ENCODE measurements around the gene YPEL2. TPM values are rescaled to one million over a fixed set of nuclear protein-coding genes. Genes with fewer than 3 reads are reported as not detected.
"Not testable (repeated sequence)": the region's sequence is repeated elsewhere in the genome, so short reads cannot be mapped to it uniquely, and the experiment has no call there.

The YPEL2 gene
- total RNA-seq, 1 experiment from 2014 or later, result 1.1 TPM

DNA sequence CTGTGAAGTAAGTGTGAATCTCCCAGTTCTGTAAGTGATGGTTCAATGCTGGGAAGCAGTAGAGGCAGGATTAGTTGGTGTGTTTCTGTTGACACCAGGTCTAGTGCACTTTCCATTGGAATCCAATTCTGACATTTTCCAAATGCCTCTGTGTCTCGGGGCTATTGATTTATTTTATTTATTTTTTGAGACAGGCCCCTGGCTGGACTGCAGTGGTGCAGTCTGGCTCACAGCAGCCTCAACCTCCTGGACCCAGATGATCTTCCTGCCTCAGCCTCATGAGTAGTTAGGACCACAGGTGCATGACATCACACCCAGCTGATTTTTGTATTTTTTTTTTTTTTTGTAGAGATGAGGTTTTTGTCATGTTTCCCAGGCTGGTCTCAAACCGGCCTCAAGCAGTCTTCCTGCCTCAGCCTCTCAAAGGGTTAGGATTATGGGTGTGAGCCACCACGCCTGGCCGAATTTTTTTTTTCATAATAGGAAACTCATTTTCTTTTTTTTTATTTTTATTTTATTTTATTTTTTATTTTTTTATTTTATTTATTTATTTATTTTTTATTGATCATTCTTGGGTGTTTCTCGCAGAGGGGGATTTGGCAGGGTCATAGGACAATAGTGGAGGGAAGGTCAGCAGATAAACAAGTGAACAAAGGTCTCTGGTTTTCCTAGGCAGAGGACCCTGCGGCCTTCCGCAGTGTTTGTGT, 61.7 kb downstream of the YPEL2 start:
- Histone ChIP-seq H3K4me3 (ENCODE audit: low read depth in 2 of 2, low read length in 2 of 2) (no peak overlapping the region), H3K9me3 (ENCODE audit: control insufficient read depth, insufficient read depth, low read depth, low read length) (no peaks in the 10 kb centered on the region), H3K27ac (ENCODE audit: low read length) (no peak overlapping the region), H3K27me3 (ENCODE audit: control insufficient read depth, insufficient read depth, low read length) (no peaks in the 10 kb centered on the region), H3K4me1 (ENCODE audit: control insufficient read depth, insufficient read depth, low read length) (no peaks in the 10 kb centered on the region), H3K36me3 (ENCODE audit: control insufficient read depth, insufficient read depth, low read length) (no peaks in the 10 kb centered on the region)
- in situ Hi-C loops (cut with HindIII; ENCODE audit: low pct_unique_long_range_greater_than_20kb, low sequenced_read_pairs) (no loop called here), intact Hi-C loops (cut with micrococcal nuclease; ENCODE audit: unreplicated experiment) (no loop called here)
- ATAC-seq (no peak), DNase-seq (ENCODE audit: low read depth, low spot score) (no peak)
- no peak for TF ChIP-seq SIN3A (IDR thresholded peaks at IDR 0.05; ENCODE audit: borderline replicate concordance, insufficient read depth, low read depth, low read length)
- BruUV-seq (replicated peaks), result no TSS peak
- ChIA-PET POLR2A (no interaction called here), CTCF (no interaction called here)

DNA sequence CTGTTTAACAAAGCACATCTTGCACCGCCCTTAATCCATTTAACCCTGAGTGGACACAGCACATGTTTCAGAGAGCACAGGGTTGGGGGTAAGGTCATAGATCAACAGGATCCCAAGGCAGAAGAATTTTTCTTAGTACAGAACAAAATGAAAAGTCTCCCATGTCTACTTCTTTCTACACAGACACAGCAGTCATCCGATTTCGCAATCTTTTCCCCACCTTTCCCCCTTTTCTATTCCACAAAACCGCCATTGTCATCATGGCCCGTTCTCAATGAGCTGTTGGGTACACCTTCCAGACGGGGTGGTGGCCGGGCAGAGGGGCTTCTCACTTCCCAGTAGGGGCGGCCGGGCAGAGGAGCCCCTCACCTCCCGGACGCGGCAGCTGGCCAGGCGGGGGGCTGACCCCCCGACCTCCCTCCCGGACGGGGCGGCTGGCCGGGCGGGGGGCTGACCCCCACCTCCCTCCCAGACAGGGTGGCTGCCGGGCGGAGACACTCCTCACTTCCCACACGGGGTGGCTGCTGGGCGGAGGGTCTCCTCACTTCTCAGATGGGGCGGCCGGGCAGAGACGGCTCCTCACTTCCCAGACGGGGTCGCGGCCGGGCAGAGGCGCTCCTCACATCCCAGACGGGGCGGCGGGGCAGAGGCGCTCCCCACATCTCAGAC, 62.4 kb downstream of the YPEL2 start:
- CTCF ChIA-PET; POLR2A ChIA-PET; H3K9me3 ChIP-seq (ENCODE audit: control insufficient read depth, insufficient read depth, low read depth, low read length); DNase-seq (ENCODE audit: low read depth, low spot score); intact Hi-C loops (cut with micrococcal nuclease; ENCODE audit: unreplicated experiment); H3K4me3 ChIP-seq (ENCODE audit: low read depth in 2 of 2, low read length in 2 of 2); in situ Hi-C loops (cut with HindIII; ENCODE audit: low pct_unique_long_range_greater_than_20kb, low sequenced_read_pairs); H3K27ac ChIP-seq (ENCODE audit: low read length); BruUV-seq (replicated peaks); H3K36me3 ChIP-seq (ENCODE audit: control insufficient read depth, insufficient read depth, low read length); ATAC-seq; H3K4me1 ChIP-seq (ENCODE audit: control insufficient read depth, insufficient read depth, low read length); H3K27me3 ChIP-seq (ENCODE audit: control insufficient read depth, insufficient read depth, low read length): not testable (repeated sequence)

DNA sequence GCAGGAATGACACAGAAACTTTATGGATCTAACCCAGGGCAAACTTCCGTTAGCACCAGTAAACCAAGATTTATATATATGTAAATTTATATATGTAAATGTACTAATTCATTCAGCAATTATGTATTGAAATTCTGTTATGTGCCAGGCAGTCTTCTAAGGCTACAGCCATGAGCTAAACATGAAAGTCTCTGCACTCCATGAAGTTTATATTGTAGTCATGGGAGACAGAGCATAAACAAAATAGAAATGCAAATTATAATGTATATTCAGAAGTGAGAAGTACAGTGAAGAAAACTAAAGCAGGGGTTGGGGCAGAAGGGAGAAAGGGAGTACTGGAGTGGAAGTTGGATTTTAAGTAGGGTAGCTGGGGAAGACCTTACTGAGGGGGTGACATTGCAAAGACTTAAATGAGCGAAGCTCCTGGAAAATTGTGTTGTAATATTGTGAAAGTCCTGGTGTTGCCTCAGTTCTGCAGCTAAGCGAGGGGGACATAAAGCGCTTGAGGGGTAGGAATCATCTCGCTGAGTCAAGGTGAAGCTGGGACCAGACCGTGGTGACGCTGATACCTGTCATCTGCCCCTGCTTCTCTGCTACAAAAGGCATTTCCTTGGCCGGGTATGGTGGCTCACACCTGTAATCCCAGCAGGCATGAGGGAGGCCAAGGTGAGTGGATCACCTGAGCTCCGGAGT, 64.8 kb downstream of the YPEL2 start:
- Histone ChIP-seq H3K9me3 (ENCODE audit: control insufficient read depth, insufficient read depth, low read depth, low read length) (no peaks in the 10 kb centered on the region), H3K4me1 (ENCODE audit: control insufficient read depth, insufficient read depth, low read length) (no peaks in the 10 kb centered on the region), H3K27me3 (ENCODE audit: control insufficient read depth, insufficient read depth, low read length) (no peaks in the 10 kb centered on the region), H3K4me3 (ENCODE audit: low read depth in 2 of 2, low read length in 2 of 2) (no peak overlapping the region), H3K27ac (ENCODE audit: low read length) (no peak overlapping the region), H3K36me3 (ENCODE audit: control insufficient read depth, insufficient read depth, low read length) (no peaks in the 10 kb centered on the region)
- no peak for ATAC-seq
- in situ Hi-C loops (cut with HindIII; ENCODE audit: low pct_unique_long_range_greater_than_20kb, low sequenced_read_pairs), result no loop called here
- DNase-seq (ENCODE audit: low read depth, low spot score), result no peak
- TF ChIP-seq POLR2AphosphoS5 (IDR thresholded peaks at IDR 0.05; ENCODE audit: low read depth, low read length), result no peak
- TF ChIP-seq SIN3A (IDR thresholded peaks at IDR 0.05; ENCODE audit: borderline replicate concordance, insufficient read depth, low read depth, low read length), result no peak
- TF ChIP-seq TCF7L2 (IDR thresholded peaks at IDR 0.05; ENCODE audit: low read depth, low read length), result no peak
- TF ChIP-seq, protein P1, sequence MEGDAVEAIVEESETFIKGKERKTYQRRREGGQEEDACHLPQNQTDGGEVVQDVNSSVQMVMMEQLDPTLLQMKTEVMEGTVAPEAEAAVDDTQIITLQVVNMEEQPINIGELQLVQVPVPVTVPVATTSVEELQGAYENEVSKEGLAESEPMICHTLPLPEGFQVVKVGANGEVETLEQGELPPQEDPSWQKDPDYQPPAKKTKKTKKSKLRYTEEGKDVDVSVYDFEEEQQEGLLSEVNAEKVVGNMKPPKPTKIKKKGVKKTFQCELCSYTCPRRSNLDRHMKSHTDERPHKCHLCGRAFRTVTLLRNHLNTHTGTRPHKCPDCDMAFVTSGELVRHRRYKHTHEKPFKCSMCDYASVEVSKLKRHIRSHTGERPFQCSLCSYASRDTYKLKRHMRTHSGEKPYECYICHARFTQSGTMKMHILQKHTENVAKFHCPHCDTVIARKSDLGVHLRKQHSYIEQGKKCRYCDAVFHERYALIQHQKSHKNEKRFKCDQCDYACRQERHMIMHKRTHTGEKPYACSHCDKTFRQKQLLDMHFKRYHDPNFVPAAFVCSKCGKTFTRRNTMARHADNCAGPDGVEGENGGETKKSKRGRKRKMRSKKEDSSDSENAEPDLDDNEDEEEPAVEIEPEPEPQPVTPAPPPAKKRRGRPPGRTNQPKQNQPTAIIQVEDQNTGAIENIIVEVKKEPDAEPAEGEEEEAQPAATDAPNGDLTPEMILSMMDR (IDR thresholded peaks at IDR 0.05), result no peak
- TF ChIP-seq, protein P2, sequence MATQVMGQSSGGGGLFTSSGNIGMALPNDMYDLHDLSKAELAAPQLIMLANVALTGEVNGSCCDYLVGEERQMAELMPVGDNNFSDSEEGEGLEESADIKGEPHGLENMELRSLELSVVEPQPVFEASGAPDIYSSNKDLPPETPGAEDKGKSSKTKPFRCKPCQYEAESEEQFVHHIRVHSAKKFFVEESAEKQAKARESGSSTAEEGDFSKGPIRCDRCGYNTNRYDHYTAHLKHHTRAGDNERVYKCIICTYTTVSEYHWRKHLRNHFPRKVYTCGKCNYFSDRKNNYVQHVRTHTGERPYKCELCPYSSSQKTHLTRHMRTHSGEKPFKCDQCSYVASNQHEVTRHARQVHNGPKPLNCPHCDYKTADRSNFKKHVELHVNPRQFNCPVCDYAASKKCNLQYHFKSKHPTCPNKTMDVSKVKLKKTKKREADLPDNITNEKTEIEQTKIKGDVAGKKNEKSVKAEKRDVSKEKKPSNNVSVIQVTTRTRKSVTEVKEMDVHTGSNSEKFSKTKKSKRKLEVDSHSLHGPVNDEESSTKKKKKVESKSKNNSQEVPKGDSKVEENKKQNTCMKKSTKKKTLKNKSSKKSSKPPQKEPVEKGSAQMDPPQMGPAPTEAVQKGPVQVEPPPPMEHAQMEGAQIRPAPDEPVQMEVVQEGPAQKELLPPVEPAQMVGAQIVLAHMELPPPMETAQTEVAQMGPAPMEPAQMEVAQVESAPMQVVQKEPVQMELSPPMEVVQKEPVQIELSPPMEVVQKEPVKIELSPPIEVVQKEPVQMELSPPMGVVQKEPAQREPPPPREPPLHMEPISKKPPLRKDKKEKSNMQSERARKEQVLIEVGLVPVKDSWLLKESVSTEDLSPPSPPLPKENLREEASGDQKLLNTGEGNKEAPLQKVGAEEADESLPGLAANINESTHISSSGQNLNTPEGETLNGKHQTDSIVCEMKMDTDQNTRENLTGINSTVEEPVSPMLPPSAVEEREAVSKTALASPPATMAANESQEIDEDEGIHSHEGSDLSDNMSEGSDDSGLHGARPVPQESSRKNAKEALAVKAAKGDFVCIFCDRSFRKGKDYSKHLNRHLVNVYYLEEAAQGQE (IDR thresholded peaks at IDR 0.05; ENCODE audit: insufficient read depth in 1 of 2, low read depth in 2 of 2, low read length in 1 of 2), result no peak
- BruUV-seq (replicated peaks), result no TSS peak
- POLR2A ChIA-PET, result no interaction called here
- CTCF ChIA-PET, result no interaction called here
- intact Hi-C loops (cut with micrococcal nuclease; ENCODE audit: unreplicated experiment), result no loop called here

Data from Panc1 (cell line).